AG09309 (cell line): Measurements from ENCODE around the gene CENPX.

Experiments used
- DNase-seq: peaks from one replicate; pipeline ENCODE4 v3.0.0-alpha.2; 2010; ENCODE audit warnings: low read depth
- H3K4me3 ChIP-seq: 2 replicates; pipeline ENCODE4 v1.5.1; 2011; ENCODE audit warnings: mild to moderate bottlenecking, low read depth, low read length, moderate library complexity; ENCODE audit not compliant: control insufficient read depth
- TF ChIP-seq, protein P1 (sequence below): IDR thresholded peaks from 2 replicates; pipeline ENCODE4 v1.5.1; 2011; ENCODE audit warnings: mild to moderate bottlenecking, low read depth, low read length, inconsistent platforms; ENCODE audit not compliant: insufficient read depth, control insufficient read depth; ENCODE audit errors: missing control alignments

CENPX gene

DNA sequence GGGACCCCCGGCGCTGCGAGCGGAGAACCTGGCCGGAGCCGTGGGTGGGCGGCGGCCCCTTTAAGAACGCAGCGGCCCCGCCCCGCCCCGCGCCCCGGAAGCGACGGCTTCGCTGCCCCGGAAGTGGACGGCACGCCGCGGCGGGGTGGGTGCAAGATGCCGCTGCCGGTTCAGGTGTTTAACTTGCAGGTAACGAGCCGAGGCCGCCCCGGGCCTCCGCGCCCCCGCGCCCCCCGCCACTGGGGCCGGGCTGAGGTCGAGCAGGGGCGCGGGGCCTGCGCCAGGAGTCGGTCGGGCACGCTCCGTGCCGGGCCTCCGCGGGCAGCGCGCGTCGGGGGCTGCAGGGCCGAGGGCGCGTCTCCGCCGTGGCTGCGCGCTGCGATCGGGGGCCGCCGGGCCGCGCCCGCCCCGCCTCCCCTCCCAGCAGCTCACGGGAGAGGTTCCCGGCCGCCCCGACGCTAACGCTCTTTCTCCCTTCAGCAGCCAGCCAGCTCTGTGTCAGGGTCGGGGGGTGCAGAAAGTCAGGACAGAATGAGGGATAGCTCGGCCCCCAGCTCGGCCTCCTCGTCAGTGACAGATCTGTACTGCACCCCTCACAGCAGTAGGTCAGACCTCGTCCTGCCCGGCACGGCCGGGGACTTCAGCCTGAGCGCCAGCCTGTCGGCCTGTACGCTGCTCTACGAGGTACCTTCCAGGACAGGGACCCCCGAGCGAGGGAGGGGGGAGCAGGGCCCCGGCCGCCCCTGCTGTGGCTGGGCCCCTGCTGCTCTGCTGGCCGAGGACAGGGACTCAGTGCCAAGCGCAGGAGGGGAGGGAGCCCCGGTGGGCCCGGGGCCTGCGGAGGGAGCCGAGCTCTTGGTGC is 29.3 kb upstream of the CENPX start, which contains the start of the genes GPS1 and RFNG:
GPS1 (plus strand) TSS at position 123 of the 862 bp plus-strand sequence; CDS start at position 157, 34 bp downstream.
RFNG (minus strand) TSS at position 36 of the 862 bp plus-strand sequence. CDS start 45 bp downstream, outside the sequence.
- DNase-seq: no peak
- peak within 1 kb of the TSS; percentile 74 for H3K4me3 ChIP-seq
- TF ChIP-seq, protein P1, sequence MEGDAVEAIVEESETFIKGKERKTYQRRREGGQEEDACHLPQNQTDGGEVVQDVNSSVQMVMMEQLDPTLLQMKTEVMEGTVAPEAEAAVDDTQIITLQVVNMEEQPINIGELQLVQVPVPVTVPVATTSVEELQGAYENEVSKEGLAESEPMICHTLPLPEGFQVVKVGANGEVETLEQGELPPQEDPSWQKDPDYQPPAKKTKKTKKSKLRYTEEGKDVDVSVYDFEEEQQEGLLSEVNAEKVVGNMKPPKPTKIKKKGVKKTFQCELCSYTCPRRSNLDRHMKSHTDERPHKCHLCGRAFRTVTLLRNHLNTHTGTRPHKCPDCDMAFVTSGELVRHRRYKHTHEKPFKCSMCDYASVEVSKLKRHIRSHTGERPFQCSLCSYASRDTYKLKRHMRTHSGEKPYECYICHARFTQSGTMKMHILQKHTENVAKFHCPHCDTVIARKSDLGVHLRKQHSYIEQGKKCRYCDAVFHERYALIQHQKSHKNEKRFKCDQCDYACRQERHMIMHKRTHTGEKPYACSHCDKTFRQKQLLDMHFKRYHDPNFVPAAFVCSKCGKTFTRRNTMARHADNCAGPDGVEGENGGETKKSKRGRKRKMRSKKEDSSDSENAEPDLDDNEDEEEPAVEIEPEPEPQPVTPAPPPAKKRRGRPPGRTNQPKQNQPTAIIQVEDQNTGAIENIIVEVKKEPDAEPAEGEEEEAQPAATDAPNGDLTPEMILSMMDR: no peak

DNA sequence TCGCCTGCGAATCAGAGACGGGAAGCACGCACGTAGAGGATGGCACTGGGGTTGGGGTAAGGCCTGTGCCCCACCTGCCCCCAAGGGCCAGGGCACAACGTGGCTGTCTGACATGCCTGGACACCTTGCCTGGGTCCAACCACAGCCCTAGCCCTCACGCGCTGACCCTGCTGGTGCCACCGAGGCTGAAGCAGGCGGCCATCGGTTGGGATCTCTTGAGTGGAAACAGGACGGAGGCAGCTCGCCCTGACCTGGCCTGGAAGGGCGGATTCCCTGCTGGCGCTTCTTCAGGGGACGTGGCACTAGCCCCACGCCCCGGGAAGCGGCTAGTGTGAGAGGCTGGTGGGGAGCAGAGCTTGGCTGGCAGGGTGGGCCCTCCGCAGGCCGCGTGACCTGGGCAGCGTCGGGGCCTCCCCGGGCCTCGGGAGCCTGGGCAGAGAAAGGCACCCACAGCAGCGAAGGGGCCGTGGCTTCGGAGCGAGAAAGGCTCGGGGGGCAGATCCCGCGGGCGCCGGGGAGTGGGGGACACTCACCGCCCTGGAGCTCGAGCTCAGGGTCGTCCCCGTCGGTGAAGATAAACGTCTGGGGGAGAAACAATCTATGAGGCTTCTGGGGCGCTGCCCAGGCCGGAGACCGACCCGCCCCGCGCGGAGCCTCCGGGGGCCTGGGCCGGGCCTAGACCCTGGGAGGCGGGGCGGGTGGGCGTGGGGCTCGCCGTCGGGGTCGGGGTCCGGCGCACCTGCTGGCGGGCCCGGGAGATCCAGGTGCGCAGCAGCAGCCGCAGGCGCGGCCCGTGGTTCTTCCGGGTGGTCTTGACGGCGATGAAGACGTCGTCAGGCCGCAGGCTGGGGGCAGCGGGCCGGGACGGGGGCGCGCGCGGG is 28.3 kb upstream of the CENPX start:
- TF ChIP-seq, protein P1: no peak
- no peak for DNase-seq
- peak overlapping the region; percentile 74 for H3K4me3 ChIP-seq

- H3K4me3 ChIP-seq: peak overlapping the region; percentile 74
- TF ChIP-seq, protein P1: no peak
Measured at GRCh38 chr17:82050152-82050760, 27.6 kb upstream of the CENPX start.

GRCh38 chr17:82049521-82049971 is 26.9 kb upstream of the CENPX start:
- TF ChIP-seq, protein P1: no peak
- no peak for DNase-seq
- H3K4me3 ChIP-seq: no peak overlapping the region

More at GRCh38 chr17:82050152-82050760, 27.6 kb upstream of the CENPX start:
- DNase-seq: no peak

GRCh38 chr17:82049106-82049505 is 26.4 kb upstream of the CENPX start:
- DNase-seq: no peak
- H3K4me3 ChIP-seq: no peak overlapping the region
- TF ChIP-seq, protein P1: no peak

GRCh38 chr17:82048571-82048971 is 25.9 kb upstream of the CENPX start:
- DNase-seq: no peak
- H3K4me3 ChIP-seq: no peak overlapping the region
- TF ChIP-seq, protein P1: no peak
